C4-2B (cell line): ENCODE data around the gene CELSR1.

Experiments
- H3K27ac ChIP-seq: fragments of 450-650 bp; 2 replicates; pipeline ENCODE4 v1.5.1; 2017
- ZFX ChIP-seq: fragments of 450-650 bp; IDR thresholded peaks from 2 replicates; pipeline ENCODE4 v1.6.1; 2017
- TF ChIP-seq, protein P1 (sequence below): fragments of 450-650 bp; conservative IDR thresholded peaks from 2 replicates; pipeline ENCODE4 v1.5.1; 2017; ENCODE audit warnings: mild to moderate bottlenecking

Gene CELSR1

GRCh38 chr22:46364341-46365165 lies 172.9 kb downstream of the CELSR1 start:
- TF ChIP-seq ZFX, result no peak
- TF ChIP-seq, protein P1, sequence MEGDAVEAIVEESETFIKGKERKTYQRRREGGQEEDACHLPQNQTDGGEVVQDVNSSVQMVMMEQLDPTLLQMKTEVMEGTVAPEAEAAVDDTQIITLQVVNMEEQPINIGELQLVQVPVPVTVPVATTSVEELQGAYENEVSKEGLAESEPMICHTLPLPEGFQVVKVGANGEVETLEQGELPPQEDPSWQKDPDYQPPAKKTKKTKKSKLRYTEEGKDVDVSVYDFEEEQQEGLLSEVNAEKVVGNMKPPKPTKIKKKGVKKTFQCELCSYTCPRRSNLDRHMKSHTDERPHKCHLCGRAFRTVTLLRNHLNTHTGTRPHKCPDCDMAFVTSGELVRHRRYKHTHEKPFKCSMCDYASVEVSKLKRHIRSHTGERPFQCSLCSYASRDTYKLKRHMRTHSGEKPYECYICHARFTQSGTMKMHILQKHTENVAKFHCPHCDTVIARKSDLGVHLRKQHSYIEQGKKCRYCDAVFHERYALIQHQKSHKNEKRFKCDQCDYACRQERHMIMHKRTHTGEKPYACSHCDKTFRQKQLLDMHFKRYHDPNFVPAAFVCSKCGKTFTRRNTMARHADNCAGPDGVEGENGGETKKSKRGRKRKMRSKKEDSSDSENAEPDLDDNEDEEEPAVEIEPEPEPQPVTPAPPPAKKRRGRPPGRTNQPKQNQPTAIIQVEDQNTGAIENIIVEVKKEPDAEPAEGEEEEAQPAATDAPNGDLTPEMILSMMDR, result no peak
- H3K27ac ChIP-seq, result no peak overlapping the region

- no peak overlapping the region for H3K27ac ChIP-seq
These were observed 173.7 kb downstream of the CELSR1 start for GRCh38 chr22:46363611-46364321.

DNA sequence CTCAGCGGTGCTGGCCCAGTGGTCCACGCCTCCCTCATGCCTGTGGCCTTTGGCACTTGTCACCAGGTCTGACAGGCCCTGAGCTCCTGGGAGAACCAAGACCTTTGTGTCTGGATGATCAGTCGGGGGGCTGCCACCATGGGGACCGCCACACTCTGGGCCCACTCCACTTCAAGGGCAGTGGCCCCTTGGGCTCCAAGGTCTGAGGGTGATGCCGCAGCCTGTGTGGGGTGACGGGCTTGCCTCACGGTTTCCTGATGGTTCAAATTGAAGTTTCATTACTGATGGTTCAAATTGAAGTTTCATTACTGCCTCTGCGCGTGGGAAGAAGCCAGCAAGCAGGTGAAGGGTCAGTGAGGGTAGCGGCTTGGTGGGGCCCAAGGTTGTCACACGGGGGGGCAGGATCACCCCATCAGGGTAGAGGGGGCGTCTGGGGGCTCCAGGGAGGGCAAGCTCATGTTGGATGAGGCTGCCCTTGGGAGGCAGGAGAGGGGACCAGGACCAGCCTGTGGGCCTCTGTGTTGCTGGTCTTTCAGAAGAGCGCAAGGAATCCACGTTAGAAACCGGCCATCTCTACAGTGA lies 174.4 kb downstream of the CELSR1 start:
- no peak overlapping the region for H3K27ac ChIP-seq
- no peak for TF ChIP-seq ZFX
- TF ChIP-seq, protein P1, result no peak

More at GRCh38 chr22:46363611-46364321, 173.7 kb downstream of the CELSR1 start:
- no peak for TF ChIP-seq ZFX
- TF ChIP-seq, protein P1, result no peak

DNA sequence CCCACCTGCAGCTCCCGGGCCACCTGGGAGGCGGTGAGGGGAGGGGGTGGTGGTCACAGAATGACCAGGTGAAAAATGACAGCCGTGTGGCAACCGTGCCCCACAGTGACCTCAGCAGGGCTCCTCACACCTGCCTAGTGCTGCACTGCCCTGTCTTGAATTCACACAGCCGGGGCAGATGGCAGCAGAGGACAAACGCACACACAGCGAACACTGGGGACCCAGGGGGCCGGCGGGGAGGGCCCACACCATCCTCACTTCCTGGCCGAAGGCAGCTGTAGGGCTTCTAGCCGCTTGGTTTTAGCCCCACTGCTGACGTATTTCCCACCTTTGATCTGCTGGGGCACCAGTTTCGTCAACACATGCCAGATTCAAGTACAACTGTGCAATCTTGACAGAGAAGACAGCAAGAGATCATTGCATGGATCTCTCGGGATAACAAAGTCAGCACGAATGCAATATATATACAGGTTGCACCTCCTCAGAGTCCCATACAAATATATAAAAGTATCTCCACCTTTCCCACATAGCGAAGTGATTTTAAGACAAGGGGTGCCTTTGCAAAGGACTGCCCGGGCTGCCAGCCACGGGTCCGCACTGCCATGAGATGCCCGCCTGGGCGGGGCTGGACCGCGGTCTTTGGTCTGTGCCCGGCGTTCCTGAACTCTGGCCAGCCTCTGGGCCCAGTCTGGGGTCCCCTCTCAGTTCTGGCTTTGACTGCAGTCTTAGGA lies 175.1 kb downstream of the CELSR1 start:
- no peak overlapping the region for H3K27ac ChIP-seq
- TF ChIP-seq ZFX, result no peak
- TF ChIP-seq, protein P1, result no peak

DNA sequence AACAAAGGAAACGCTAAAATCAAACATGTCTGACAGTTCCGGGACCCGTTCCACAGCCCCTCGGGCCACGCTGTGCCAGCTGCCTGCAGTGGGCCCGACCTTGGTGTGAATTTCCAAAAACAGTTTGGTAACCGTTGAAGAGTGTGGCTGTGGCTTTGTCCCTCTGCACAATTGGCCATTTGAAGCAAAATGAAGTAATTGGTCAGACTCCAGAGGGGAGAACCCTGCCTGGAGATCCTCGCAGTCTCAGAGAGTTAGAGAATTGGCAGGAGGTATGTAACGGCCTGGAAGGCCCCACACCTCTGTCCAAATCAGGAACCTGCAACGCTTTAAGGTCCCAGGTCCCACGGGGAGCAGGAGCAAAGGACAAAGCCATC lies 175.6 kb downstream of the CELSR1 start:
- H3K27ac ChIP-seq, result no peak overlapping the region
- TF ChIP-seq ZFX, result no peak

GRCh38 chr22:46360891-46361290 lies 176.5 kb downstream of the CELSR1 start:
- no peak overlapping the region for H3K27ac ChIP-seq
- TF ChIP-seq, protein P1, result no peak
- TF ChIP-seq ZFX, result no peak

DNA sequence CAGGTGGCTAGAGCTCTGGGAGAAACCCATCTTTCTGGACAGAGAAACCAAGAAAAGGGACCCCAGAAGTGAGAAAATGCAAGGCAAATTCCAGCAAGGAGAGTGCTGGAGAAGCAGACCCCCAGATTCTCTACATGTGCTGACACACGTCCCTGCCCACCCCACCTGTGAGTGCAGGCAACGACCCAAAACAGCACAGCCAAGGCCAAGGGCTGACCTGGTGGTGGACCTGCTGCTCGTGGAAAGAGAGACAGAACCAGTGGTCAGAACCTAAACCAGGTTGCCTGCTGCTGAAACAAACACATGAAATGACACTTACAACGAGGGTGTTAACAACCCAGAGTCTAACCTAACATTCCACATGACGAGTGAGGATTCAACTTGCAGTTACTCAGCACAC lies 177.3 kb downstream of the CELSR1 start:
- H3K27ac ChIP-seq, result no peak overlapping the region
- TF ChIP-seq, protein P1, result no peak
